Right hindlimb (tissue), 1 donor: ENCODE data around the gene POMT2.
"Not testable (repeated sequence)": the region's sequence is repeated elsewhere in the genome, so short reads cannot be mapped to it uniquely, and the experiment has no call there.

Source experiments
- DNase-seq: peaks from one replicate; pipeline ENCODE4 v3.0.0-alpha.2; 2018

POMT2 gene

GRCh38 chr14:77320238-77320935, at the start of gene POMT2:
Gene POMT2 (minus strand): TSS chr14:77320883. CDS start chr14:77320681, 202 bp downstream.
- DNase-seq: peak; percentile 96

DNA sequence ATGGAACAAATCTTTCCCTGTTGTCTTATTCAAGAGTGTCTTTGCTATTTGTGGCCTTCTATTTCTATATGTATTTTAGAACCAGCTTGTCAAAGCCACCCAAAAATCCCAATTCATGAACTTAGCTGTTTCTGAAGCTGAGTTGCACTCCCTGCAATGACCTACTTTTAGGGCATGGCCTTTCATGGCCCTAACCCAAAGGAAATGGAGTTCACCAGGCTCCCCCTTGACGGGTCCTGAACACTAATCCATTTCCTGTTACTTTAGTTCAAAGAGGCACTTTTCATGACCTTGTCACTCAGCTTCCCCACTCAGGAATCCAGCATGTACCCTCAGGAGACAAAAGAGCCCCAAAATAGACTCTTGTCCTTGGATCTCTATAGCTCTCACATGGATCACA, 48.6 kb upstream of the POMT2 start:
- DNase-seq: no peak

DNA sequence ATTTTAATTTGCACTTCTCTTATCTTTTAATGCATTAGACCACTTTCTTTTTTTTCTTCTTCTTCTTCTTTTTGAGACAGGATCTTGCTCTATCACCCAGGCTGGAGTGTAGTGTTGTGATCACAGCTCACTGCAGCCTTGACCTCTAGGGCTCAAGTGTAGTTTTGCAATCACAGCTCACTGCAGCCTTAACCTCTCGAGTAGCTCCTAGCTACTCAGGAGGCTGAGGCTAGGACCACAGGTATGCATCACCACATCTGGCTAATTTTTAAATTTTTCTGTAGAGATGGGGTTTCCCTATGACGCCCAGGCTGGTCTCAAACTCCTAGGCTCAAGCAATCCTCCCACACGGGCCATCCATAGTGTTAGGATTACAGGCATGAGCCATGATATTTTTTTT, 43.5 kb upstream of the POMT2 start:
- no peak for DNase-seq

DNA sequence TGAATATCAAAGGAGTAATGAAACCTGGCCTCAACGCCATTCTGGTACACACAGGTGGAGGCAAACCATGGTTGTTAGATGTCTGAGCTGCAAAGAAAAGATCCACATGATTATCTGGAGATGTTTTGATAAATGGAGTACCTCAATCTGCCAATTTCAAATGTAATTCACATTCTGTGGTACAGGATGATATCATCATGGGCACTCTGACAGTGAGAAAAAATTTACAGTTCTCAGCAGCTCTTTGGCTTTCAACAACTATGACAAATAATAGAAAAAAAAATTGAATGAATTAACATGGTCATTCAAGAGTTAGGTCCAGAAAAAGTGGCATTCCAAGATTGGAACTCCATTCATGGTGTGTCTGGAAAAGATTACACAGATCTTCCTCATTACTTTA, 38.9 kb upstream of the POMT2 start:
- DNase-seq: no peak

GRCh38 chr14:77356899-77357298, 36.2 kb upstream of the POMT2 start:
- DNase-seq: no peak

- no peak for DNase-seq
These were observed 35.1 kb upstream of the POMT2 start for GRCh38 chr14:77355811-77356210.

DNA sequence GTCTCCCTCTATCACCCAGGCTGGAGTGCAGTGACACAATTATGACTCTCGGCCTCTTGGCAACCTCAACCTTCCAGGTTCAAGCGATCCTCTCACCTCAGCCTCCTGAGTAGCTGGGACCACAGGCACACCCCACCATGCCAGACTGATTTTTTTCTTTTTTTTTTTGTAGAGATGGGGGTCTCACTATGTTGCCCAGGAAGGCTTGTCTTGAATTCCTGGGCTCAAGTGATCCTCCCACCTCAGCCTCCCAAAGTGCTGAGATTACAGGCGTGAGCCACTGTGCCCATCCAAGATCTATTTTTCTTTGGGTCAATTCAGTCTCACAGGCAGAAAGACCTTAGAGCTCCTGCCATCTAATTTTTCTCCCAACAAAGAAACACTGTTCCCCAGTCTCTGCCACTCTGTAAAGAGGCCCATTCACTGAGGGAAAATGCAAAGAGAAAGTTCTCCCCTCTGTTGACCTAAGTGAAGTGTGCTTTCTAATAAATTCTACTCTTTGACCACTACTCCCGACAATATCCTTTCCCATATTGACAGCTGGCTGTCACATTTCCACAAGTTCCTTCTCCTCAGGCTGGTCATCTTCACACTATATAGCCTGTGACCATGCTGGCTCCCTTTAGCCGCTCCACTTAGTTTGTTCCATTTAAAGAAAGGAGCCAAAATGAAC, 32.9 kb upstream of the POMT2 start:
- no peak for DNase-seq

DNA sequence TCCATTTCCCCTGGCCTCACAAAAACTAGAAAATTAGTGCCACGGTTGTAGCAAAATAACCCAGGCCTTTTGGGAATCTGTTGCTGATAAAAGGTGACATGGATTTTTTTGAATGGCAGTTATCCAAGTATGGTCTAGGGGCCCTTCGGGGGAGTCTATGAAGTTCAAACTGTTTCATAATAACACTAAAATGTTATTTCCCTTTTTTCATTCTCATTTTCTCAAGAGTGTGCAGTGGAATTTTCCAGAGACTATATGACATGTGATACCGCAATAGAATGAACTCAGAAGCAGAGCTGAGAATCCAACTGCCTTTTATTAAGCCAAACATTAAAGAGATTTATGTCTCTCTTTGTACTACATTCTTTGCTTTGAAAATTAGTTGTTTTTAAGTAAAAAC, 27.1 kb upstream of the POMT2 start:
- no peak for DNase-seq

DNA sequence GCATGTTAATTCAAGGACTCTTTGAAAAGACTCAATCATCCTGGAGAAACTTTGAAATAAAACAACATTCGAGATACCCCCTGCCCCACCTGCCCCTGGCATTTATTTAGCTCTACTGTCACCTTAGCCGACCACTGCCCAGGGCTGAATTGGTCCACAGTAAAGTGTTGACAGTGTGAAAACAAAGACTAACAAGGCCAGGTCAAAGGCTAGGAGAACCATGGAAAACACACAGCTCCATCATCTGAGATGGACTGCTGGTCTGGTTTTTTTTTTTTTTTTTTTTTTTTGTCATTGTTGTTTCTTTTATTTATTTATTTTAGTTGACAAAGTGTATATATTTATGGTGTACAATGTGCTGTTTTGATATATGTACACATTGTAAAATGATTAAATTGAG, 25.8 kb upstream of the POMT2 start:
- DNase-seq: no peak

GRCh38 chr14:77344377-77344996, 23.8 kb upstream of the POMT2 start:
- no peak for DNase-seq

DNA sequence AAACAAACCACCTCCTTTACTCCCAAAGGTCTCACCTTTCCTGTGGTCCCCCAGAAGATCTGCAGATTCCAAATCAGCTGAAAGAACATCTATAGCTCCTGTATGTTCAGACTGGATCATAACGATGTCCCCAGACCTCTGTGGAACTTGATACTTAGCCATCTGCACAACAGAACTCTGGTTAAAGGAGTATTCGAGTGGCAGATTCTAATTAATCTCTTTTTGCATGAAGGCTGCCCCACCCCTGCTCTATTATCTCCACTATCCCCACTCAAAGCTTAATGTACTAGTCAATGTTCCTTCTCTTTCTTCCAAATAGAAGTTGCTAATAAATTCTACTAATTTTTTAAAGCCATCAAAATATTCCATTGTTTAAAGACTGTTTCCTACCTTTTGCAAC, 23.0 kb upstream of the POMT2 start:
- DNase-seq: no peak

- no peak for DNase-seq
These were observed 22.2 kb upstream of the POMT2 start for GRCh38 chr14:77342726-77343397.

GRCh38 chr14:77340389-77340788, 19.7 kb upstream of the POMT2 start:
- no peak for DNase-seq

DNA sequence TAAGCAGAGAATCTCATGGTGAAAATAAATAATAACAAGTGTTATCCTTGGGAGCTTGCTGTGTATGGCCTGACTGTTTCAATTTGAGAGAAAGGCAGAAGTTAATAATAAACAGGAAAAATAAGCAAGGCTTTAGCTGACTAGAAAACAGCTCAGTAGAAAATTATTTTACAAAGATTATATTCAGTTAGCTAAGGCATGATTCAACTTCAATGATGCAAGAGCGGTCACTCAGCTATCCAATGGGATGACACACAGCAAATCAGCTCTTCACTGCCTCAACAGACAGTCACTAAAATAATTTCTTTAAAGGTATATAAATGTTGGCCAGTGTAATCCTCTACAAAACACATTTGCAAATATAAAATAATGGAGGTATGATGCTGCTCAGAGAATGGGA, 18.7 kb upstream of the POMT2 start:
- DNase-seq: no peak

DNA sequence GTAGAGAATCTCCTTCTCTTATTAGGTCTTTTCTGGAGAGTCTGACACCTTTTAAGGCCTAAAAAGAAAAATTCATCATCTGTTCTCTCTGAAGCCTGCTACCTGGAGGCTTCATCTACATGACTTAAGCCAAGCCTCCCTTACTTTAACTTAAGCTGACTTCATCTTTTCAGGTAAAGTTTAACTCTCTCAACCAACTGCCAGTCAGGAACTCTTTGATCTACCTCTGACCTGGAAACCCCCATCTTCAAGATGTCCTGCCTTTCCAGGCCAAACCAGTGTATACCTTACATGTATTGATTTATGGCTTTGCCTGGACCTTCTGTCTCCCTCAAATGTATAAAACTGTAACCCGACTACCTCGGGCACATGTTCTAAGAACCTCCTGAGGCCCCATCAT, 17.6 kb upstream of the POMT2 start:
- DNase-seq: no peak

DNA sequence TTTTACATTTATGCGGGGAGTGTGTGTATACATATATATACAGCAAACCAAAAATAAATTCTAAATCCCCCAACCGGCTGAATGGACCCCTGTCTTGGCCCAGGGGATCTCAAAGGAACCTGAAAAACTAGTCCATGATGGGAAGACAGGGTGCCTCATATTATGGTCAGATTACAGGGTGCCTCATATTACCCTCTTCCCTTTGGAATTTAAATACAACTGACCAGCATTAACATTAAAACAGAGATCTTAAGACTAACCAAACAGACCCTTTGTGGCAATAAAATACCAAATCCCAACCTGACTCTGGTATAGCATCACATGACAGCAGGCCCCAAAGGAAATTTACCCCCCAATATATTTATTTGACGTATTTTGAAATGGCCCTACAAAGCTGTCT, 17.2 kb upstream of the POMT2 start:
- no peak for DNase-seq

GRCh38 chr14:77337255-77337654, 16.6 kb upstream of the POMT2 start:
- DNase-seq: not testable (repeated sequence)

- no peak for DNase-seq
These were observed 14.9 kb upstream of the POMT2 start for GRCh38 chr14:77335576-77335975.

DNA sequence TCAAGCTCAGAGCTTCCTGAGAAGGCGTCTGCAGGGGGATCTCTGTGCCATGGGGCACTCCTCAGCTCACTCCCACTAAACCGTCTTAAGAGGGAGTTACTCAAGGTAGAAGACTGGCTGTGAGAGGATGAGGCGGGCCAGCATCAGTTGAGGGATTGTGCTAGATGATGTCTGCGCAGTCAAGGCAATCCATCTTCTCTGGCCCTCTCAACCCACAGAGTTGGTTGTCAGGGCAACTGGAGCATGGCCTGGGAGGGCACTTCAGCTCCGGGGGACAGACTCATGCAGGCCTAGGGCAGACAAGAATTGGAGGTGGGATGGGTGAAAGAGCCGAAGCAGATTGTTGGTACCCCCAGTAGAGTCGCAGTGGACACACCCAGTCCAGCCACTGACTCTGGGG, 9.2 kb upstream of the POMT2 start:
- no peak for DNase-seq

GRCh38 chr14:77327111-77327510, 6.4 kb upstream of the POMT2 start:
- no peak for DNase-seq

DNA sequence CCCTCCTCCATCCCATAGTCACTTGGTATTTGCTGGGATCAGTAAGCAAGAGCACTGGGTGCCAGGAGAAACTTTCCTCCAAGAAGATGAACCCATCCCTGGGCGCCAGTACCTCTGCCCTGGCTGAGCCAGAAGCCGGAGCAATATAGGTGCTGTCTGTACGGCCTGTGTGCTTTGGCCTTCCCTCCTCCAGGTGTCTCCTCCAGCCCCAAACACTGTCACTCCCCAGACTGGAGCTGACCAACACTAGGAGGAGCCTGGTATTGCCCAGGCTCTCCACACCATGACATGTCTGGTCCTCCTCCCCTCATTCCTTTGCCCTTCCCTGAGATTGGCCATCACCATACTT, 5.0 kb upstream of the POMT2 start:
- no peak for DNase-seq

- DNase-seq: no peak
These were observed 4.4 kb upstream of the POMT2 start for GRCh38 chr14:77324816-77325745.

DNA sequence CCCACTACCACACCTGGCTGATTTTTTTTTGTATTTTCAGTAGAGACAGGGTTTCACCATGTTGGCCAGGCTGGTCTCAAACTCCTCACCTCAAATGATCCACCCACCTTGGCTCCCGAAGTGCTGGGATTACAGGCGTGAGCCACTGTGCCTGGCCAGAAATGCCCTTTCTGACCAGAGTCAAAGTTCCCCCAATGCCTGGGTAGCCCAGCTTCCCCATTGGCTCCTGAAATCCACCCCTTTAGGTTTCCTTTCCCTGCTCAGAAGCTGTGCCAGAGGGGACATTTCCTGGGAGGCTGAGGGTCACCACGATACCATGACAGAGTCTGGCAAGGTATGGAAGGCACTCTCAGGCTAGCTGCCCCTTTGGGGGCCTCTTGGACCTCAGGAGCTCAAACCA, 3.6 kb upstream of the POMT2 start:
- no peak for DNase-seq
